MV-4-11 (cell line): ENCODE data around the gene CNTD1.
"Not testable (repeated sequence)": the region's sequence is repeated elsewhere in the genome, so short reads cannot be mapped to it uniquely, and the experiment has no call there.

Experiments
- DNase-seq: peaks from one replicate; lab custom pipeline; 2025; lab: John Stamatoyannopoulos, UW

Gene CNTD1, protein sequence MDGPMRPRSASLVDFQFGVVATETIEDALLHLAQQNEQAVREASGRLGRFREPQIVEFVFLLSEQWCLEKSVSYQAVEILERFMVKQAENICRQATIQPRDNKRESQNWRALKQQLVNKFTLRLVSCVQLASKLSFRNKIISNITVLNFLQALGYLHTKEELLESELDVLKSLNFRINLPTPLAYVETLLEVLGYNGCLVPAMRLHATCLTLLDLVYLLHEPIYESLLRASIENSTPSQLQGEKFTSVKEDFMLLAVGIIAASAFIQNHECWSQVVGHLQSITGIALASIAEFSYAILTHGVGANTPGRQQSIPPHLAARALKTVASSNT

GRCh38 chr17:42798383-42799380 lies at the start of gene CNTD1, which contains the start of gene COA3:
Gene CNTD1, plus strand, starts transcription at chr17:42798861. Its CDS starts 207 bp downstream, at chr17:42799068.
Gene COA3, minus strand, starts transcription at chr17:42798704. Its CDS starts 23 bp downstream, at chr17:42798681.
- peak; percentile 73 for DNase-seq

DNA sequence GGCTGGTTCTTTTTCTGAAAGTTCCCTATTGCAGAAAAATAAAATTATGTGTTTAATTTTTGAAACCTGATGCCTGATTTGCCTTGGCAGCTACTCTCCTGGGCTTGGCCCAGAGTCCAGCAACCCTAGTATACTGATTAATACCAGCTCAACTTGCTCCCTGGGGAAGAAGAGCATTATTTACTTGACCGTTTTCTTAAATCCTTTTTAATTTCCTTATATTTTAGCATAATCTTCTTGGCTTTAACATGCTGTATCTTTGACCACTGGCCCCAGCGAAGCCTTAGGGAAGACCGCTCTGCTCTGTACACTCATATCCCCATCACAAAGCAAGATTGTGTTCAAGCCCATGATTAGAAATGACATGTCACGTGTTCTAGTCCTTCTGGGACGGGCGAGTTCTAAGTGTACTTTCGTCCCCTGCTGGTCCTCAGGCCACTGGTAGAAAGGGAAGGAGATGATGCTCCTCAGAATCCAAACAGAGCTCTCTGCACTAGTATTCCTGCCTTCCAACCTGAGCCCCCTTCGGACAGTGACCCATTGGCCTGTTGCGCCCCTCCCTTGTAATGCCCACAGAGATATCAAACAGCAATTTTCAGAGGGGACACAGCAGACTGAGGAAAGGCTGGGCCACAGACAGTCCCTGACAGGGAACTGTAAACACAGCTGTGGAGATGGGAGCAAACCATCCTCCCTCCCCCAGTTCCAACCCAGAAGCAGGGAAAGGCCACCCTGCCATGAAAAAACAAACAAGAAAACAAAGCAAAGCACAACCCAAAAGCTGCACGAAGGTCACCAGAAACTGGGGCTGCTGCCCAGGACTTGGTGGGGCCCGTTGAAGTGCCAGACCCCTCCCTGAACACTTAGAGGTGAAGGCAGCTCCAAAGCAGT lies 49.5 kb upstream of the CNTD1 start:
- no peak for DNase-seq

DNA sequence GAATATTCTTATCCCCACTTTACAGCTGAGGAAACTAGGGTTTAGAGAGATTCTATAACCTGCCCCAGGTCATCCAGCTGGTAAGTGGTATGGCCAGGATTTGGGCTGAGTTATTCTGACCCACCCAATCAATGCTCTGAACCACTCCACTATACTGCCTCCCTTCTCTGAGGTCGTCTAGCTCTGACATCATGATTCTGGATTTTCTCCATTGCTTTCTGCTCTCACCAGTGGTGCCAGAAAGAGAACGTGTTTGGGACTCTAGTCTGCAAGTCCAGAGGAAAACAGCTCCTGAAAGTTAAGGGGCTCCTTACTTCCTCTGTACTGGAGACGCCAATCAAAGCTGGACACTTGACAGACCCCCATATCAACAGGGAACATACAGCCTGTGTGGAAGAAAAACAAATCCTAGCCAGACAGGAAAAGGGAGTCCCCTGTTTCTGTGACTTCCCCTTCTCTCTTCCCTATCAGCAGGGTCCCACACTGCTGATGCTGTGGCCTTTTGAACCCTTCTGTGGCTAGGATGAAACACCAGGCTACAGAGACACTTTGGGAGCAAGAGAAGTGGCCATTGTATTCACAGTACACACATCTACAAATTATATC lies 47.8 kb upstream of the CNTD1 start:
- peak; percentile 74 for DNase-seq

- no peak for DNase-seq
Observed at GRCh38 chr17:42751628-42752027, 47.0 kb upstream of the CNTD1 start.

- no peak for DNase-seq
Observed at GRCh38 chr17:42754782-42755181, 43.9 kb upstream of the CNTD1 start.

DNA sequence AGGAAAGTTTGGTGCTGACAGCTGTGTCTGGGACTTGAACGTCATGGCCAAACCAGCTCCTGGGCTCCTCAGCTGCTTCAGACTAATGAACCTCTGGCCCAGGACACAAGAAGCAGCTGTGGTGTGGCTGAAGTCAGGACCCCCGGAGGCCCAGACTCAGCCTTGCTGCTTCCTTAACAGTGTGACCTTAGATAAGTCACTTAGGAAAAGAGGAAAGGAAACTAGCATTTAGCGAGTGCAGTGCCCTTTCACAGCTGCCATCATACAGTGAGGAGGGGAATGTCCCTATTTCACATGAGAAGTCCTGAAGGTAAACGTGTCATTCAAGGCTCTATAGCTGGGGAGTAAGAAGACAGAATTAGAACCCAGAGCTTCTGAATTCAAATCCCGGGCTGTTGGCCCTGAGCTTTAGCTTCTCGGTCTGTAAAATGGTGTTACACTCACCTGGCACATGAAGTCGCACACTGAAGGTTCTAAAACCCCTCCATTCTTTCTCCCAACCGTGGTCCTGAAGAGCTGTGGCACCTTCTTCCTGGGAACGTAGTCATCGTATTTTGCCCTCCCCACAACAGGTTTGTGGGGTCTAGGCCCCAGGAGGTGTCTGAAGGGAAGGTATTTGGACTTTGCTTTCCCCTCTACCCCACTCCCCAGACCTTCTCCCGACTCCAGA lies 38.5 kb upstream of the CNTD1 start:
- DNase-seq = peak; percentile 88

DNA sequence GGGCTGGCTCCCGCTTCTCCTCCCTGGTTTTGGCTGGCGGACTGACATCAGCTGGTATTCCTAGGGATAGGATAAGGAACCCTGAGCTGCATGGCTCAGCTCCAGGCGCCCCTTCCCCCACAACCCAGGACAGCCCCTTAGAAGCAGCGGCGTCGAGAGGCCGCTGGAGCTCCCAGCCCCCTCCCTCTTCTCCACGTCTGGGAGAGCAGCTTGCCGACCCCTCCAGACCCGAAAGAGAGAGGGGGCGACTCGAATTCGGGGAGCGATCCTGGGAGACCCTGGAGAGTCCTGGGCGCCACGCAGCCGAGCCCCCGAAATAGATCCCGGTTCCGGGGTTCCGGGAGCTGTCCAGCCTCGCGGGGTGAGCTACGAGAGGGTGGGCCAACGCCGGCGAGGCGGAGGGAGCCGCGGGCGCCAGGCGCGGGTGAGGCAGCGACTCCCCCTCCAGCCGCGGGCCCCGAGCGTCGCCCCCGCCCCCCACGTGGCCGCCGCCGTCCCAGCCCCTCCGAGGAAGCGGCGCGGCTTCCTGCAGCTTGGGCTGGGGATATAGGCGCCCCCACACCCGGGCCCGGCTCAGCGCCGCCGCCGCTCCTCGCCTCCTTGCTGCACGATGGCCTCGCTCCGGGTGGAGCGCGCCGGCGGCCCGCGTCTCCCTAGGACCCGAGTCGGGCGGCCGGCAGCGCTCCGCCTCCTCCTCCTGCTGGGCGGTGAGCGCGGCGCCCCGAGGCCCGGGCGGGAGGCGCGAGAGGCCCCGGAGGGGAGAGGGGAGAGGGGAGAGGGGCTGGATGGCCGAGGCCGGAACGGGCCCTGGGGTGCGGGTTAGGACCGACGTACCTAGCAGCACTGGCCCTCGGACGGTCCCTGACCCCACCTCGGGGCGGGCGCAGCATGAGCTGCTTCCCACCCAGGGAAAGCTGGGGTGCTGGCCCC lies 37.7 kb upstream of the CNTD1 start, which contains the start of gene RAMP2:
Gene RAMP2, plus strand, starts transcription at position 576 of the 930 bp plus-strand sequence. Its CDS starts 35 bp downstream, at position 611.
- no peak for DNase-seq

- DNase-seq = no peak
Observed at GRCh38 chr17:42761638-42762037, 37.0 kb upstream of the CNTD1 start.

DNA sequence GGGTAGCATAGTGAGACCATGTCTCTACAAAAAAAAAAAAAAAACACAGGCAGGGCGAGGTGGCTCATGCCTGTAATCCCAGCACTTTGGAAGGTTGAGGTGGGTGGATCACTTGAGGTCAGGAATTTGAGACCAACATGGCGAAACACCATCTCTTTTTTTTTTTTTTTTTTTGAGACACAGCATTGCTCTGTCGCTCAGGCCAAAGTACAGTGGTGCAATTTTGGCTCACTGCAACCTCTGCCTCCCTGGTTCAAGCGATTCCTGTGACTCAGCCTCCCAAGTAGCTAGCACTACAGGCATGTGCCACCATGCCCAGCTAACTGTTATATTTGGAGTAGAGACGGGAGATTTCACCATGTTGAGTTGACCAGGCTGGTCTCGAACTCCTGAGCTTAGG lies 32.5 kb upstream of the CNTD1 start:
- DNase-seq = no peak

GRCh38 chr17:42767512-42767911 lies 31.1 kb upstream of the CNTD1 start:
- DNase-seq = no peak

- not testable (repeated sequence) for DNase-seq
Observed at GRCh38 chr17:42768006-42768405, 30.7 kb upstream of the CNTD1 start.

DNA sequence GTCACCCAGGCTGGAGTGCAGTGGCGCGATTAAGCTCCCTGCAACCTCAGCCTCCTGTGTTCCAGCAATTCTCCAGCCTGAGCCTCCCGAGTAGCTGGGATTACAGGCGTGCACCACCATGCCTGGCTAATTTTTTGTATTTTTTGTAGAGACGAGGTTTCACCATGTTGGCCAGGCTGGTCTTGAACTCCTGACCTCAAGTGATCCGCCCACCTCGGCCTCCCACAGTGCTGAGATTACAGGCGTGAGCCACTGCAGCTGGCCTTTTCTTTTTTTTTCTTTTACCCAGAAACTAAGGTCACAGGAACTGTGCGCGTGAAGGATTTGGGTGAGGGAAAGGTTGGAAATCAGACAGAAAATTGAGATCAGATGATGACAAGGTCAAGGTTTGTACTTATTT lies 28.7 kb upstream of the CNTD1 start:
- DNase-seq = not testable (repeated sequence)

DNA sequence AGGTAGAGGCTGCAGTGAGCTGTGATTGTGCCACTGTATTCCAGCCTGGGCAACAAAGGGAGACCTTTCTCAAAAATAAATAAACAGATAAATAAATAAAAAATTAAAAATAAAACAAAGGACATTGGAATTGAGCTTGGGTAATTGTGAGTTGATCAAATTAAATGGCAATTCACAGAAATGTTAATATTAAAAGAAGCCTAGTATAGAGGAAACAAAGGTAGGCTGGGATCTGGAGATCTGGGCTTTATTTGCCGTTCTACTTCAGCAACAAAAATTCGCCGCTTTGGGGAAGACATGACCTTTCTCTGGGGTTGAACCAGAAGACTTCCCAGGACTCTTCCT lies 25.7 kb upstream of the CNTD1 start:
- DNase-seq = no peak

DNA sequence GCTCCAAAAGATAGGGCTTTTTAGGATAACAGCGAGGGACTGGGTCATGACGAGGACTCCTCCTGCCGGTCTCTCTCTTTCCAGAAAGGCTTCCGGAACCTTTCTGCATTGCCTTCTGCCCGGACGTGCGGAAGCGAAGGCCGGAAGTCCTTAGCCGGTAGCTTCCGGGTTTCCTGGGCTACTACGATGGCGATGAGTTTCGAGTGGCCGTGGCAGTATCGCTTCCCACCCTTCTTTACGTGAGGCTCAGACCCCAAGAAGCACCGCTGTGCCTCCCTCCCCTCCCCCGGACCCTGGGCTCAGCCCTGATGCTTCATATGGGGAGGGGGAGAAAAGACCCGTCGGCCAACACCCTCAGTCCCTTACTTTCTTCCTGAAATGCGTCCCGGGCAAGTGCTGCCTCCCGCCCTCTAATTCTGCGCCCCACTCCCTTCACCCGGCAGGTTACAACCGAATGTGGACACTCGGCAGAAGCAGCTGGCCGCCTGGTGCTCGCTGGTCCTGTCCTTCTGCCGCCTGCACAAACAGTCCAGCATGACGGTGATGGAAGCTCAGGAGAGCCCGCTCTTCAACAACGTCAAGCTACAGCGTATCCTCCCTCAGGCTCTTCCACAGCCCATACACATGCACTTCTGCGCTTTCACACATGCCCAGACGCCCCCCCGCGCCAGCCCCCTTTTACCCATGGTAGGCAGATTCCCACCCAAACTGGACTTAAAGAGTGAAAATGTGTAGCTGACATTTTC lies 25.2 kb upstream of the CNTD1 start, which contains the start of gene VPS25:
Gene VPS25, plus strand, starts transcription at position 160 of the 746 bp plus-strand sequence. Its CDS starts 27 bp downstream, at position 187.
- DNase-seq = peak; percentile 82

DNA sequence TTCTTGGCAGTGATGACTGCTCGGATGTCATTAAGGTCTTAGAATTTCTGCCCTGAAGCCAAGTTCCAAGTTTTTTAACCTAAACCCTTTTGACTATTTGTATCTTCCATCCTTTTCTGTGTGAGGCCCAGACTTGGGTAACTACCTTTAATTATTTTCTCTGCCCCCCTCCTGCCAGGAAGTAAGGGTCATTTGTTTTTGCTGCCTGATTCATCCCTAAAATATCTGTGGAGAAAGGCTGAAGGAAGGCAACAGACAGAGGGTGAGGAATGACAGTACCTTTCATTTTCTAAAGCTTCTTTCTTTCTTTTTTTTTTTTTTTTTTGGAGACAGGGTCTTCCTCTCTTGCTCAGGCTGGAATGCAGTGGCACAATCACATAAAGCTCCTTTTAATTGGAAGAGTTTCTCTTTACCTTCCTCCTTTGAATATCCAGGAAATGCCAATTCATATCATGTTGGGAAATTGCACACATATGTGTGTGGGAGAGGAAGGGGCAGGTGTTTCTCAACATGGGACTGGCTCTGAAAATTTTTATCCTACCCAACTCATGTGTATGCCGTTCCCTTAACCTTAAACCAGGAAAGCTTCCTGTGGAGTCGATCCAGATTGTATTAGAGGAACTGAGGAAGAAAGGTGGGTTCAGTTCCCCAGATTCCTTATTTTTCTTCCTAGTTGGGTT lies 24.5 kb upstream of the CNTD1 start:
- no peak for DNase-seq

GRCh38 chr17:42775534-42776098 lies 23.0 kb upstream of the CNTD1 start:
- peak; percentile 96 for DNase-seq

- no peak for DNase-seq
Observed at GRCh38 chr17:42778570-42778969, 20.1 kb upstream of the CNTD1 start.
